Brain pericyte (primary cell): ENCODE data around the gene RNF38.
A peak's percentile ranks its signal among the peaks of the same experiment; 100 is the strongest.
"Not testable (repeated sequence)": the region's sequence is repeated elsewhere in the genome, so short reads cannot be mapped to it uniquely, and the experiment has no call there.

ENCODE experiments used
- DNase-seq: peaks from one replicate; pipeline ENCODE4 v3.0.0-alpha.2; 2012; ENCODE audit warnings: low read depth, low spot score

The RNF38 gene

DNA sequence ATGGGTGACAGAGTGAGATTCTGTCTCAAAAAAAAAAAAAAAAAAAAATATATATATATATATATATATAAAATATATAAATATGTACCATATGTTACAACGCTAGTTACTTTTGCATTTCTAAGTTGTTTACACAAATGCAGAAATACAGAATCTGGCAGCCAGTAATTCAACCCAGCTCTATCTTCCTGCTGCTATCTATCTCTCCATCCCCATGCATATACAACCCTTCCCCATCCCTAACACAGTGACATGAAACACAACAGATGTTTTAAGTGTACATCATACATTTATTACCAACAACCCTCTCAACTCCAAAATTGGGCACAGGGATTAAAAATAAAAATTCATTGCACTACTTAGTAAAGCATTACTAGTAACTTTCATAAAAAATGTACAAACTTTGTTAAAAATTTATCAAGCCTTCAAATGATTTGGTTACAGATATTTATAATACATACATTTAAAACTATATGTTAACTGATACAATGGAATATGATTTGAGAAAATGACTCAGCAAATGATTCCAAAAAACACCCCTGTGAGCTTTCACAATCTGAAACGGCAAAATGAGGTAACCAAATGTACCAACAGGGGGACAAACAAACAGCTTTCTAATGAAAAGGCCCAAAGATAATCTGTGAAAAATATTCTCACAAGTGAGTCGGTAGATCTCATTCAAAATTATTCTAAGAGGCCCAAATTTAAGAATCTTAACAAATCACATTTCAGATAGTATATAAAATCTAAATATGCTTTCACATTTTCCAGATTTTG is 63.8 kb downstream of the RNF38 start:
- no peak for DNase-seq

DNA sequence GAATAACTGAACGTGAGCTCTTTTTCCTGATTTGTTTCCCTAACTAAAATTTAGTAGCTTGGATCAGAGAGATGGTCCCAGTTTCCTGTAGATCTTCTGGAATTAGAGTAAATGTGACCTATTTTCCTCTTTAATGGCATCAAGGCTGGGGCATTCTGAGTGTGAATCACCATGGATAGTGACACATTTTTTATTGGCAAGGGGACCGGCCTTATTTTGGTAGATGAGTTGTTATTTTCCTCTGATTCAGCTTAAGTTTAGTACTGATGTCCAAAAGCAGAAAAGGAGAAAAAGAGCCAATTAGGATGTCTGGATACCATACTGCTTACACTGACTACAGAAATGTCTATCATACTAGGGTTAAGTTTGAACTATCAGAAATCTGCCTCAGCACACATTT is 68.1 kb downstream of the RNF38 start:
- no peak for DNase-seq

DNA sequence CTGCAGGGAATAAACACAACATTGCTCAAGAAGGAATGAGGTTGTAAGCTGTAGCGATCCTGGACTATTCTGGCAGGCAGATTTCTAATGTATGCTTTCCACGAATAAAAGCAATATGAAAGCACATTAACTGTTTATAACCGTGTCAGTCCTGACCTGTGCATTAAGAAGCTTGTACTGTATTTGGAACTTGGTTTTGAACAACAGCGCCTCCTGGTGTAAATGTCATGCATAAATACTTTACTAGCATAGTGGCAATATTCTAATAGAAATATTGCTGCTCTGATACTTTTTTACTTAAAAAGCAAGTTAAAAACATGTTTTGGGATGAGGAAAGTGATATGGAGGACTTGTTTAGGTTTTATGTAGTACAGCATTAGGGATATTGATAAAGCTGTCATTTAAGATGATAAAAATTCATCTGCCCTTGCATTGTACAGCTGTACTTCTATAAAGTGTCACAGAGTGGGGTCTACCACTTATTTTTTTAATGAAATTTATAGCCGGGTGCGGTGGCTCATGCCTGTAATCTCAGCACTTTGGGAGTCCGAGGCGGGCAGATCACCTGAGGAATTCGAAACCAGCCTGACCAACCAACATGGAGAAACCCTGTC is 71.2 kb downstream of the RNF38 start:
- peak; percentile 29 for DNase-seq

DNA sequence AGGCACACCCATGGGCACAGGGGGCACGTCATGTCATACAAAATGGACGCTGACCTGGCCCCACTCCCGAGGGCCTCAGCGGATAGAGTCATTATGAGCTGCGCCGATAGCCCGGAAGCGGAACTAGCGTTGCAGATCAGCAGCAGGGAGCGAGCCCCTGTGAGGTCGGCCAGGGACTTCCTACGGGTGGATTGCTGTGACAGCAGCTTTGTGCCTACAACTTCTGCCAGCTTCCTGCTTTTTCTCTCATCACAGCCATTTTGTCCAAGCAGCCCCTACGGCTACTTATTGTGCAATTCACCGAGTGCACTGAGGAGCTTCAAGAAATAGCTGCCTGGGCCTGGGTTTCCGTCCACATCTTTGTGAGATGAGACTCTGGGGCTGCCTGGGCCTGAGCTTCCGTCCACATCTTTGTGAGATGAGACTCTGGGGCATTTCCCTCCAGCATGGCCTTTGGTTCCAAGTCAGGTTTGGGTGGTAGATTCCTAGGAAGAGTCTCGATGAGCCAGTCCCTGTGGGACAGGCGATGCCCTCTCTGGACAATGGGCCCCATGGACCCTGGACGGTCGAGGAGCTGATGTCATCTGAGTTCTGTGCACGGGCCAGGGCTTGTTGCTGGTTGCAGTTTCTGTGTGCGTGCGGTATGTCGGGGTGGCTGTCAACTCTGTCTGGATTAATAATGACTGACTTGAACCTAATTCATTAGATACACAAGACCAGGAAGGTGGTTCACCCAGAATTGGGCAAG is 74.8 kb downstream of the RNF38 start:
- DNase-seq, result no peak

DNA sequence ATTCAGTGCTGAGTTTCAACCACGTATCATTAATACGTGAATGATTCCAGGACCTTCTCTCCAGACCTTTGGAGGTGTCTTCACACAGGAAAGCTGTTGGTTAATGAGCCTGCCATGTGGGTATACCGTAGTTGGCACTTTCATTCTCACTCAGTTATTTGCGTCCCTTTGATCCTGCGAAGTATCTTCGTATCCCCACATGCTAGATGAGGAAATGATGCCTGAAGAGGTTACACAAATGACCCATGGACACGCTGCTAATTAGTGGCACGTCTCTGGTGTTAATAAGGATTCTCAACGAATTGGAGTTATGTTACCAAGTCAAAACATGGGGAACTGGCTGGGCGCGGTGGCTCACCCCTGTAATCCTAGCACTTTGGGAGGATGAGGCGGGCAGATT is 76.1 kb downstream of the RNF38 start:
- no peak for DNase-seq

DNA sequence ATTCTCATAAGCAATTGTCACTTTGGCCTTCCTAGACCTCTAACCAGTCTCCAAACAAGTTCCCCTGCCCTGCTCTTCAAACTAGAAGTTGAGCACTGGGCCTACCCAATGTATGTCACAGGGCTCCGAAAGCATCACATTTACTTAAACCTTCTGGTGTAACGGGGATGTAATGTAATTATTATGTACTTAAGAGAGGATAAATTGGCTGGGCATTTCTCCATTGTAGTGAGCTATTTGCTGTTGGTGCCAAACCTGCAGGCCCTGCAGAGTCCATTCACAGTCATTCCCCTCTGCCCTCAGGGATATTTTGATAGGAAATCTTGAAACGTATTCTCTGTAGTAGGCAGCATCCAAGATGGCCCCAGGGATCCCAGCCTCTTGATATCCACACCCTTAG is 77.6 kb downstream of the RNF38 start:
- DNase-seq, result no peak

- DNase-seq, result not testable (repeated sequence)
These were observed 78.2 kb downstream of the RNF38 start for GRCh38 chr9:36321903-36322302.

- DNase-seq, result no peak
These were observed 79.6 kb downstream of the RNF38 start for GRCh38 chr9:36320466-36320865.

DNA sequence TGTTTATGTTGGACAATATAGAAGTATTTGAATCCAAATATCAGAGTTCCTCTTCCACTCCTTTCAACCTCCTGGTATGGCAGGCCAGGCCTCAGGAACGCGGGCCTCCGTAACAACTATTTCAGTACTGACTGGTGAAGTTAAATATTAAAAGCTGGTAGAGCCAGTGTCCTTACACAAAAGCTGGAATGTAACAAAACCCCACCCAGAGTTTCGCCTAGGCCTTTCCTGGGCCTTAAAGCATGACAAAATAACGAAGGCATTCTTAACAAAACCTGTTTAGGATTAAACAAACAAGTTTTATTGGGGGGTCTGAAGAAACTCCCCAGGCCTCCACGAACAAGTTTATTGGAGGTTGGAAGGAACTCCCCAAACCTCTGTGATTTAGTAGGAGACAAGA is 80.3 kb downstream of the RNF38 start:
- no peak for DNase-seq

DNA sequence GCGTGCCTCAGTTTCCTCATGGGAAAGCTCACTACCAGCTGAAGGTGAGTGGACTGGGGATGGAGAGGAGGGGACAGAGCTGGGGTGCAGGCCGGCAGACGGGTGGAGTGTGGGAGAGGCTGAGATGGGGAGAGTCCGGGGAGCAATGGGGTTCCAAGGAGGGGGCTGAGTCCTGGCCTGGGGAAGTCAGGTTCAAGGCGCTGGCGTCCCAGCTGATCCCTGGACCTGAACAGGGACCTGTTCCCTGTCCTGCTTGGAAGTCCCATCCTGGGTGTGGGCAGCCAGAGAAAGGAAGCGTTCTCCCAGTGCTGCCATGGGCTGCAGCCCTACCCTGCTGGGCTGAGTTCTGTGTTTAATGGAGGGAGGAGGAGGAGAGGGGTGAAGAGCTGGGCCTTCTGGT is 80.9 kb downstream of the RNF38 start:
- no peak for DNase-seq

DNA sequence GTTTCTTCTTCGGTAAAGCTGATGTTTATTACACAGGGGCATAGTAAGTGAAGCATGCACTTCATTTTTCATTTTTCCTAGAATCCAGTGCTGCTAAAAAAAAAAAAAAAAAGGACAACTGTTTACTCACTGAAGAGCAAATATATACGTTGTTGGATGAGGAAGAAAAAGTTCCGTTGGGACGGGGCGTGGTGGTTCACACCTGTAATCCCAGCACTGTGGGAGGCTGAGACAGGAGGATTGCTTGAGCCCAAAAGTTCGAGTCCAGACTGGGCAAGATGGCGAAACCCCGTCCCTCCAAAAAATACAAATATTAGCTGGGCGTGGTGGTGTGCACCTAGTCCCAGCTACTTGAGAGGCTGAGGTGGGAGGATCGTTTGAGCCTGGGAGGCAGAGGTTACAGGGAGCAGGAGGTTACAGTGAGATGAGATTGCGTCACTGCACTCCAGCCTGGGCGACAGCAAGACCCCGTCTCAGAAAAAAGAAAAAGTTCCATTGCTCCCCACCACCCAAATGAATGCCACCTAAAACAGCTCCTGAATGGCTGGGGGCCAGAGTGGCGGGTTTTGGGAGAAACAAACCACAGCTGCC is 81.8 kb downstream of the RNF38 start:
- no peak for DNase-seq

GRCh38 chr9:36317766-36318165 is 82.3 kb downstream of the RNF38 start:
- DNase-seq, result no peak

DNA sequence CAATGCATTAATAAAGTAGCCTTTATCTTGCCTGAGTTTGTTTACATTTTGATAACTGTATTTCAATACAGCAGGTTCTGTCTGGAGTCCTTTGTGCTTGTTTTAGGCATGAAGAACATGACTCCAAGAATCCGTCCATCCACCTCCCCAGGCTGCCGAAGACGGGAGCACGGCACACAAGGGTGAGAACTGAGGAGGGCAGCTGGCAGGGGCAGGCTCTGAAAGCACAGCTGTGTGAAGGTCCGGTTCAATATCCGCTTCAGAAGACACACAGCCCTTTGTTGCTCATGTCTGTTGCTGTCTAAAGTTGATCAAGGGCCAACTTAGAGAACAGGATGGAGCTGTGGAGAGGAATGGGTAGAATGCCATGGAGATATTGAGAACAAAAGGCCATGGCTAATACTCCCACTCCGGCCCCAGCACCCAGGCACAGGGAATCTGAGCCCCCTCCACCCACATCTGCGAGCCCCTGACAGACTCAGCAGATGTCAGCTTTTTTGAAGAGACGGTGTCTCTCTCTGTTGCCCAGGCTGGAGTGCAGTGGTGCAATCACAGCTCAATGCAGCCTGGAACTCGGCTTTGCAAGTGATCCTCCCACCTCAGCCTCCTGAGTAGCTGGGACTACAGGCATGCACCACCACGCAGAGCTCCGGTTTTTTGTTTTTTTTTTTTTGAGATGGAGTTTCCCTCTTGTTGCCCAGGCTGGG is 83.3 kb downstream of the RNF38 start:
- DNase-seq, result no peak

DNA sequence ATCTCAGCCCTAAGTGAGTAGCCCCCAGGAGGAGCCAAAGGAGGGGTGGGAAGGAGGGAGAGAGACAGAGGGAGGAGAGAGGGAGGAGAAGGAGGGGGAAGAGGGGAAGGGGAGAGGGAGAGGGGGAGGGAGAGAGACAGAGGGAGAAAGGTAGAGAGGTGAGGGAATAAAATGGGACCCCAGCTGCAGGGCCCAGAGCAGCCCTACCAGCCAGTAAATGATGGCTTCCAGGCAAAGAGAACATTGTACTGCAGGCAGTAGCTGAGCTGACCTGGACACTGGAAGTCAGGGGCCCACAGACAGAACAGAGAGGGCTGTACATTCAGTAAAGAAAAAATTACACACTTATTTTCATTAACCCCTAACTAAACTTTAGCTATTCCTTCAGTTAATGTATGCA is 84.0 kb downstream of the RNF38 start:
- DNase-seq, result no peak

GRCh38 chr9:36315283-36315682 is 84.8 kb downstream of the RNF38 start:
- DNase-seq, result no peak

DNA sequence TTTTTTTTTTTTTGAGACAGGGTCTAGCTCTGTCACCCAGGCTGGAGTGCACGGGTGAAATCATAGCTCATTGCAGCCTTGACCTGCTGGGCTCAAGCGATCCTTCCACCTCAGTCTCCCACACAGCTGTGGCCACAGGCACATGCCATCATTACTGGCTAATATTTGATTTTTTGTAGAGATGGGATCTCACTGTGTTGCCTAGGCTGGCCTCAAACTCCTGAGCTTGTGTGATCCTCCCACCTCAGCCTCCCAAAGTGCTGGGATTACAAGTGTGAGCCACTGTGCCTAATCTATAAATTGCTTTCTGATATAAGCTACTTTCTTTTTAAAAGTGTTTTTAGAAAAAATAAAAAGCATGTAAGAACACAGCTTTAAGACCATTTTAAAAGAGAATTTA is 85.3 kb downstream of the RNF38 start:
- no peak for DNase-seq

DNA sequence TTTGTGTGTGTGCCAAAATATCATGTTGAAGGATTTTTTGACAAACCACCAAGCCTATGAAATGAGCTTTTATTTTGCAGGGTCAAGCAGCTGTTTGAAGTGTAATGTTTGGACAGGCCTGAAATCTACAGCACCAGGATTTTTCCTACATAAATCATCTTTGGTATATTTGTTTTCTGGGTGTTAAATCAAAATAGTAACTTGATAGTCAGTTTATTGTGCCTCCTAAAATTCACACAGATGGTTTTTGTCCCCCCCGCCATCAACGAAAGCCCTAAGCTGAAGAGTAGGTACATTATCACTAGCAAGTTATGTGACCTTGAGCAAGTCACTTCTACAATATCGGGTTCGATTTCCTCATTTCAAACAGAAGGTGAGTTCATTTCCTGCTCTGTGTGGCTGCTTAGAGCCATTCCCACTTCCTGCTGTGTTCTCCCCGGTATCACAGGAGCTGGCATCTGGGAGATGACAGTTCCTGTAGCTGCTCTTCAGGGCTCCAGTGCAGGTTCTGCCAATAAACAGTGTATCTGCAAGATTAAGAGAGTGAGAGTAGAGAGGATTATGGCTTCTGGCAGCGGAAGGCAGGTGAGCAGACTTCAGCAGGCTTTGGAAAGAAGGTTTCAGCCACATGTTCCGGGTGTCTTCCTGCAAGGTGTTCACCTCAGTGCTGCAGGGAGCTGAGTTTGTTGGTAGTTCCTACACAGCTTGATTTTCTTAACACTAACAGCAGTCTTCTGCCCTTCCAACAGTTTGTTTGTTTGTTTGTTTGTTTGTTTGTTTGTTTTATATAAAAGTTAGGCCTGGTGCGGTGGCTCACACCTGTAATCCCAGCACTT is 93.4 kb downstream of the RNF38 start:
- no peak for DNase-seq

DNA sequence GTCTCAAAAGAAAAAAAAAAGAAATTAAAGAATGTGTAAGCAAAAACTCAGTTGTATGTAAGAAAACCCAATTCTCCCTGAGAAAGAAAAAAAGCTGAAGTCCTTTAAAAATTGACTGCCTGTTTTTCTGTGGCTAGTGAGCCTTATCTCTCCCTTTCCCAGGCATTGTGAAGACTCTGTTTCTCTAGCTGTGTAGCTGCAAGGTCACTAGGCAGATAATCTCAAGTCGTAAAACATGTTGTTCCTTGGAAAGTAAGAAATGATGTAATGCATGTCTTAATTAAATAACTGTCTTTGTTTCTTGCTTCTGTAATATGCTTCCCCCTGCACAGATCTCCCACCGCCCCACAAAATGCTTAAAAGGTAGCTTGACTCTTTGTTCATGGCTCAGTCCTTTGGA is 95.7 kb downstream of the RNF38 start:
- DNase-seq, result not testable (repeated sequence)

DNA sequence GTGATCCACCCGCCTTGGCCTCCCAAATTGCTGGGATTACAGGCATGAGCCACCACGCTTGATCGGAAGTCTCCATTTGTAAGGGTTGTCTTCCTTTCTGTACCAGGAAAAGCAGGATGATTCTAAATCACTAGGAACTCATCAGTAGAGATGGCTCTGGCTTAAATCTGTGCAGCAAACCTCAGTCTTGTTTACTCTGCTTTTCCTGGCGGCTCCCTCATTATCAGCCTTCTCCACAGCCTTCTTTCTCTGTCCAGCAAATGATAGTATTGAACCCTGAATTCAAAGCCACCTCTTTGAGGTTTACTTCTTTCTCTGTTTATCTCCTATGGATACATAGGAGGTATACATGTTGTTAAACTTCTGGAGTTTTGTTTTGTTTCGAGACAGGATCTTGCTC is 98.8 kb downstream of the RNF38 start:
- DNase-seq, result no peak

GRCh38 chr9:36298566-36298965 is 101.5 kb downstream of the RNF38 start:
- no peak for DNase-seq

- DNase-seq, result no peak
These were observed 102.3 kb downstream of the RNF38 start for GRCh38 chr9:36297798-36298197.
